Measurements from ENCODE around the gene ZNF592.

DNA sequence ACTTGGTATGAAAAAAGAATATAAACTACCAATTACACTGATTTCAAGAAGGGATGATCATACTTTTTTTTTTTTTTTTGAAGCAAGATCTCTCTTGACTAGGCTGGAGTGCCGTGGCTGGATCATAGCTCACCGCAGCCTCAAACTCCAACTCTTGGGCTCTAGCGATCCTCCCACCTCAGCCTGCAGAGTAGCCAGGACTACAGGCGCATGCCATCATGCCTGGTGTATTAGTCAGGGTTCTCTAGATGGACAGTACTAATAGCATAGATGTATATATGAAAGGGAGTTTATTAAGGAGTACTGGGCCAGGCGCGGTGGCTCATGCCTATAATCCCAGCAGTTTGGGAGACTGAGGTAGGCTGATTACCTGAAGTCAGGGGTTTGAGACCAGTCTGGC, 21.0 kb upstream of the ZNF592 start:
- TF ChIP-seq, protein P1, sequence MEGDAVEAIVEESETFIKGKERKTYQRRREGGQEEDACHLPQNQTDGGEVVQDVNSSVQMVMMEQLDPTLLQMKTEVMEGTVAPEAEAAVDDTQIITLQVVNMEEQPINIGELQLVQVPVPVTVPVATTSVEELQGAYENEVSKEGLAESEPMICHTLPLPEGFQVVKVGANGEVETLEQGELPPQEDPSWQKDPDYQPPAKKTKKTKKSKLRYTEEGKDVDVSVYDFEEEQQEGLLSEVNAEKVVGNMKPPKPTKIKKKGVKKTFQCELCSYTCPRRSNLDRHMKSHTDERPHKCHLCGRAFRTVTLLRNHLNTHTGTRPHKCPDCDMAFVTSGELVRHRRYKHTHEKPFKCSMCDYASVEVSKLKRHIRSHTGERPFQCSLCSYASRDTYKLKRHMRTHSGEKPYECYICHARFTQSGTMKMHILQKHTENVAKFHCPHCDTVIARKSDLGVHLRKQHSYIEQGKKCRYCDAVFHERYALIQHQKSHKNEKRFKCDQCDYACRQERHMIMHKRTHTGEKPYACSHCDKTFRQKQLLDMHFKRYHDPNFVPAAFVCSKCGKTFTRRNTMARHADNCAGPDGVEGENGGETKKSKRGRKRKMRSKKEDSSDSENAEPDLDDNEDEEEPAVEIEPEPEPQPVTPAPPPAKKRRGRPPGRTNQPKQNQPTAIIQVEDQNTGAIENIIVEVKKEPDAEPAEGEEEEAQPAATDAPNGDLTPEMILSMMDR (IDR thresholded peaks at IDR 0.05), result no peak
- no peak for TF ChIP-seq ZFX (IDR thresholded peaks at IDR 0.05; ENCODE audit: borderline replicate concordance)
